A549 treated with AZD2906 at 1 μM for 4 hours (cell line): Measurements from ENCODE around the gene CATSPERE. TPM values are rescaled to one million over a fixed set of nuclear protein-coding genes. Genes with fewer than 3 reads are reported as not detected.

Source experiments
- total RNA-seq: library from RNA; stranded (reverse); fragments of 200-300 nt; extraction: Qiagen RNA extraction; gene quantifications from 5 replicates; pipeline ENCODE4 v1.2.3, GENCODE V29; 2022

CATSPERE gene
- total RNA-seq = 0.03 to 0.22 TPM (median 0.15 TPM) in 5 replicates

GRCh38 chr1:244461245-244462071 is at the start of gene CATSPERE:
CATSPERE (plus strand) TSS chr1:244461273; CDS start chr1:244461430, 157 bp downstream.

GRCh38 chr1:244451539-244451950 is 9.5 kb upstream of the CATSPERE start, which contains the start of gene ADSS2:
ADSS2 (minus strand) TSS chr1:244451909; CDS start chr1:244451817, 92 bp downstream.

GRCh38 chr1:244652623-244653438 is 191.8 kb downstream of the CATSPERE start, which contains the start of gene DESI2:
DESI2 (plus strand) TSS chr1:244653126; CDS start chr1:244653314, 188 bp downstream.

Other genes with a start within 250 kb of the CATSPERE start
- 38.5 to 51.3 TPM (median 42.8 TPM) in 5 replicates for gene ADSS2, start 9.4 kb upstream of the CATSPERE start, total RNA-seq
- gene DESI2, start 191.9 kb downstream of the CATSPERE start, total RNA-seq = 25.4 to 30.2 TPM (median 29.2 TPM) in 5 replicates